ENCODE results near the gene EYA3. TPM values are rescaled to one million over a fixed set of nuclear protein-coding genes. Genes with fewer than 3 reads are reported as not detected.

The EYA3 gene
- 16.1 and 17.7 TPM in 2 replicates for total RNA-seq (2014; rRNA removed; shearing (Covaris generic))

GRCh38 chr1:28088168-28088961, at the start of gene EYA3:
EYA3 (minus strand) TSS chr1:28088610; CDS start chr1:28058026, 30,584 bp downstream.

GRCh38 chr1:27959792-27960603, 128.4 kb downstream of the EYA3 start, which contains the start of gene XKR8:
XKR8 (plus strand) TSS chr1:27959973; CDS start chr1:27960070, 97 bp downstream.

GRCh38 chr1:27934818-27935549, 153.4 kb downstream of the EYA3 start, which contains the start of gene SMPDL3B:
SMPDL3B (plus strand) TSS chr1:27935000; CDS start chr1:27935184, 184 bp downstream.

Small RNA genes lying within 50 kb of the gene (small RNA-seq; reads per million reads assigned to genes)
- gene RN7SL559P = not detected

Other genes with a start within 250 kb of the EYA3 start
- 3.4 and 6.0 TPM in 2 replicates for gene THEMIS2, start 216.1 kb downstream of the EYA3 start, total RNA-seq (2014; rRNA removed; shearing (Covaris generic))
- 91.6 and 107 TPM in 2 replicates for gene RPA2, start 174.0 kb downstream of the EYA3 start, total RNA-seq (2014; rRNA removed; shearing (Covaris generic))
- 0.19 and 0.60 TPM in 2 replicates for gene SMPDL3B, start 153.6 kb downstream of the EYA3 start, total RNA-seq (2014; rRNA removed; shearing (Covaris generic))
- not detected in 2 replicates for gene XKR8, start 128.6 kb downstream of the EYA3 start, total RNA-seq (2014; rRNA removed; shearing (Covaris generic))
- gene PTAFR, start 88.1 kb upstream of the EYA3 start, total RNA-seq (2014; rRNA removed; shearing (Covaris generic)) = 0.16 TPM in 1 of 2 replicates, not detected in the other
- gene DNAJC8, start 144.4 kb upstream of the EYA3 start, total RNA-seq (2014; rRNA removed; shearing (Covaris generic)) = 65.2 and 65.5 TPM in 2 replicates
- gene ATP5IF1, start 147.5 kb upstream of the EYA3 start, total RNA-seq (2014; rRNA removed; shearing (Covaris generic)) = 413 and 483 TPM in 2 replicates
- gene SESN2, start 170.9 kb upstream of the EYA3 start, total RNA-seq (2014; rRNA removed; shearing (Covaris generic)) = 56.5 and 78.7 TPM in 2 replicates
- 12.4 and 12.8 TPM in 2 replicates for gene MED18, start 240.4 kb upstream of the EYA3 start, total RNA-seq (2014; rRNA removed; shearing (Covaris generic))